GM12875 (cell line): ENCODE data around the gene SLC35B2.

Experiments used
- H3K4me3 ChIP-seq: one replicate; pipeline ENCODE4 v1.5.1; 2011; ENCODE audit warnings: low read depth, low read length, control low read depth
- CTCF ChIP-seq: IDR thresholded peaks from 2 replicates; pipeline ENCODE4 v1.5.1; 2011; ENCODE audit warnings: low read depth, mild to moderate bottlenecking, control low read depth, inconsistent platforms, low read length, moderate library complexity, borderline replicate concordance; ENCODE audit not compliant: insufficient read depth

The SLC35B2 gene

GRCh38 chr6:44301782-44302564 lies 44.6 kb upstream of the SLC35B2 start:
- TF ChIP-seq CTCF: no peak
- H3K4me3 ChIP-seq: no peak overlapping the region

GRCh38 chr6:44301106-44301505 lies 43.8 kb upstream of the SLC35B2 start:
- no peak for TF ChIP-seq CTCF
- H3K4me3 ChIP-seq: no peak overlapping the region

GRCh38 chr6:44300292-44300823 lies 43.0 kb upstream of the SLC35B2 start:
- no peak for TF ChIP-seq CTCF
- H3K4me3 ChIP-seq: no peak overlapping the region

- TF ChIP-seq CTCF: no peak
- no peak overlapping the region for H3K4me3 ChIP-seq
Observed at GRCh38 chr6:44298864-44299263, 41.5 kb upstream of the SLC35B2 start.

GRCh38 chr6:44298055-44298803 lies 40.9 kb upstream of the SLC35B2 start:
- no peak for TF ChIP-seq CTCF
- H3K4me3 ChIP-seq: no peak overlapping the region

GRCh38 chr6:44297063-44298038 lies 40.0 kb upstream of the SLC35B2 start:
- TF ChIP-seq CTCF: no peak
- no peak overlapping the region for H3K4me3 ChIP-seq
